Stimulated activated naive CD8-positive, alpha-beta T cell treated with anti-CD3 and anti-CD28 coated beads, Interleukin-15, Interleukin-2, amounts not matched to agents 100 U/mL and 50 U/mL, for 24 hours (primary cell): ENCODE results near the gene CMIP.
A peak's percentile ranks its signal among the peaks of the same experiment; 100 is the strongest.

Experiments
- ATAC-seq: fragments of 150-1000 bp; cut with Tn5 transposase; one replicate; pipeline ENCODE4 v1.10.0; 2021
- DNase-seq: peaks from one replicate; pipeline ENCODE4 v3.0.0; 2021

CMIP gene

DNA sequence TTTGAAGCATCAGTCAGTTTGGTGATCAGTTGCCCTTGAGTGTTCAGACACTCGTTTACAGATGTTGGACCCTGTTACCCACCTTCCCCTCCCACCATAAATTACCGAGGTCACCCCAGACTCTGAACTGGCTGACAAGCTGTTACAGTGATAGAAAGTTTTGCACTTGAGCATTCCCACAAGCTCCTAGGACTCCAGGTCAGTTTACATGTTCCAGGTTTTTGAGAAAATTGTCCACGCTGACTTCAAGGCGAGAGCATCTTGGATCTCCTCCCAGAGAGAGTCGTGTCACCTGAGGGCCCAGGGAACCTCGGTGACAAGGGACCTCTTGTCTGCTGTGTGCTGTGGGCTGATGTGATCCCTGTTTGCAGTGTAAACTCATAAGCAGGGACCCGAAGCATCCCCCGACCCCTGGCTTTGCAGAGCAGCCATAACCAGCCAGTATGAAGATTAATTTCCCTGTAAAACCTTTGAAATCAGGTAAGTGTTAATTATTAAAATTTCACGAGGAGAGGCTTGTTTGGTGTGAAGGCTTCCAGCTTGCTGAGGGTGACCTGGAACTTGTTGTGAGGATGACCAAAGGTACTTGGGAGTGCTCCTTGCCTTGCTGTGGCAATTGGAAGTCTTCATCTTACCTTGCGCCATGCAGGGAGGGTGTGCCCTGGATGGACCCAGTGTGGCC is 91.2 kb downstream of the CMIP start:
- DNase-seq (no peak), ATAC-seq (no peak)

DNA sequence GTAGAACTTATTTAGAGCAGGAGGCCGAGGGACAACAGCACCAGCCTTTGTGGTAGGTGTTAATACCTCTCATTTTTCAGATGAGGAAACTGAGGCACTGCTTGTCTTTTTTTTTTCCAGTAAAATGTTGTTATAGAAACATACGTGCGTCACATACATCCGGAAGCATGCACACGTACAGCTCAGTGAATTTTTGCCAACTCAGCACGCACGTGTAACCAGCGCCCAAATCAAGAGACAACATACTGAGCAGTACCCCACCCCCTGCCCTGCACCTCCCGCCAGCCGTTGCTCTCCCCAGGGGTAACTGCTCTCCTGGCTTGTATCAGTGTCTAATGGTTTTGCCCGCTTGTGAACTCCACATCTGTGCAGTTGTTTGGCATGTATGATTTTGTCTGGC is 92.0 kb downstream of the CMIP start:
- ATAC-seq, result no peak
- no peak for DNase-seq

DNA sequence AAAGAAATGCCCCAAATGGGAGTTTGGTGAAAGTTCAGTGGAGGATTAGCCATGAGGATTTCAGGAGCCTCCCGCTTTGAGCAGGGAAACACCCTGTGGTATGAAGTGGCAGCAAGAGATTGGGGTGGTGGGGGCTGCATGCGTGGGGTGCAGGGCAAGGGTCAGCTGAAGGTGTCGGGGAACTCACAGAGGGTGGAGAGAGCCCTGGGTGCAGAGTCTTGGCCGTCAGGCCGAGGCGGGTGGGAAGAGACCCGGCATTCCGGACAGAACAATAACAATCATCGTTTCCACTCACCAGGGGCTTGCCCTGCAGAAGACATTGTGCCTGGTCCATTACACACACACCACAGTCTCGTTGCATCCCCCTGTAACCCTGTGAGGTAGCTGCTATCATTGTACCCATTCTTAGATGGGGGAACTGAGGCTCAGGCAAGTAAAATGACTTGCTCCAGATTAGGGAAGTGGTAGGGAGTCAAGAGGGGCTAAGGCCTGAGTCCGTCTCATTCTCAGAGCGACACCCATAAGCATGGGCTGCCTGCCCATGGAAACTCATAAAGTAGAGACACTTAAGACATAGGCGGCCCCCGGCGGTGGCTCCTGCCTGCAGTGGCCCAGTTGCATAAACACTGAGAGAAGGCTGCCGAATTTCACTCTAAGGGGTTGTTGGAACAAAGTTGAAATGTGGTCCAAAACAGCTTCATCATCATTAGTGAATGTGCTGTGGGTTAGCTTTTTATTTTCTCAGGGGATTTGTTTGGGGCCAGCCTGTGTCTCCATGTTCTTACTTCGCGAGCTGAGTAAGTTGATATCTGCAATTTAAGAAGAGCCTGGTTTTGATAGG is 93.3 kb downstream of the CMIP start:
- ATAC-seq, result no peak
- DNase-seq, result no peak

DNA sequence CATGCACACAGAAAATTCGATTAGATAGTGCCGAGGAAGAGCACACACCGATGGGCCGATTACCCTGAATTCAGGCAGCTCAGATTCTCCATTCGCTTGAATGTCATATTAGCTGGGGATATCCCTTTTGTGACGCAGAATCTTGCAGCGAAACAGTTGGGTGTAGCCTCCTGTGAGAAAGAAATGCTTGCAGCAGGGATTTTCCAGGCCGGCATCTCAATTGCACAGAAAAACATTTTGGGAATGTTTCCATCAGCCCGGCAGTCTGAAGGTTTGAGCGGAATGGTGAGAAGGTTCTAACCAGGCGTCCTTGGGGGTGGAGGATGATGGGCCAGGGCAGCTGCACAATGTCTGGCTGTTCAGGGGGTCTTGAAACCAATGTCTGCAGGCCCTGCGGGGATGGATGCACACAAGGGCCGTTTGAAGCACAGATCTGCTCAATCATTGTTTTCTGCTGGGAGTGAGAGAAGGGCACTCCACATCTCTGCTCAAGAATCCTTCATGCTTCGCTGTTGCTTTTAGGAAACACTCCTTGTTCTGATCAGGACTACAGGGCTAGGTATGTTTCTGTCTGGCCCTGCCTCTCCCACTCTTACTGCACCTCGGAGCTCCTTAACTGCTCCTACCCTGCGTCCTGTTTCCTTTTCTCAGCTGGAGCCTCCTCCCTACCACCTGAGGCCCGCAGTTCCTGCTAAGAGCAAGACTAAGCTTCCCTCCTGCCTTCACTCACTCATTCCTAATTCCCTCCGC is 94.6 kb downstream of the CMIP start:
- no peak for DNase-seq
- no peak for ATAC-seq

DNA sequence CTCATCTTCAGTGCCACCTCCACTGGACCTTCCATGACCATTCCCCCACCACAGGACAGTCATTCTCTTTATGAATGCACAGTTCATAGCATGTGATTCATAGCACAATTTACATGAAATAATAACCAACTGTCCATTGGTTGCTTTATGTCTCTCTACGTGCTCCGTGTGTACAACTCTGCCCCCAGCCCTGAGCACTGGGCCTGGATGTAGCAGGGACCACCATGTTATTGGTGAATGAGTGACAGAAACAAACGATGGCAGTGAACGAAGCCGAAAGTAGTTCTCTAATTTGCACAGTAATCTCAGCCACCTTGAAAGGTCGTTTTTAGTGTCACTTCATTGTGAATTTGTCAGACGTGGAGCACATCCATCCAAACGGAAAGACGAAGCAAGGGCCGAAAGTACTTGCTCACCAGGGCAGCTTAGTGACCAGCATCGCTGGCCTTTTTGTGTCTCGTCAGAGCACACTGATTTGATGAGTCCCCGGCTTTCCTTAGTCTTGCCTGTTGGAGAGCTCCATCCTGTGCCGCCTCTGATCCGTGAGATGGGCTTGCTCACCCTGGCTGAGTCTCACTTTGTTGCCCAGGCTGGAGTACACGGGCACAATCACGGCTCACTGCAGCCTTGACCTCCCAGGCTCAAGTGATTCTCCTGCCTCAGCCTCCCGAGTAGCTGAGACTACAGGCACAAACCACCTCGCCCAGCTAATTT is 95.3 kb downstream of the CMIP start:
- ATAC-seq (no peak), DNase-seq (no peak)

DNA sequence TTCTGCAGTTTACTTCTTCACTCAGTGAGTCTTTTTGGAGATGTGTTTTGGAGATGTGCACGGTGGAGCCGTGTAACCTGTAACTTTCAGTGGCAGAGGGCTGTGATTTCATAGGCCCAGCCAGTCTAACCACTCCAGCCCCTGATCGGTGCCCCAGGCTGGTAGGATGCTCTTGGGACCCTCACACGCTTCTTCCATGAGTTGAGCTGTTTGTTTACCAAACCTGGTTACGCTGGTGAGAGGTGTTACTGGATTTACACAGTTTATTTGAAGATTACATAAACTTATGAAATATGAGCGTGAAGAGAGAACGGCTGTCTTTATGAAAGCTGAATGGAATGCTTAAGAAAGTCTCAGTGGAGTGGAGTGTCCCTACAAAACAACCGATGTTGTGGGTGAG is 96.7 kb downstream of the CMIP start:
- no peak for DNase-seq
- ATAC-seq, result no peak

DNA sequence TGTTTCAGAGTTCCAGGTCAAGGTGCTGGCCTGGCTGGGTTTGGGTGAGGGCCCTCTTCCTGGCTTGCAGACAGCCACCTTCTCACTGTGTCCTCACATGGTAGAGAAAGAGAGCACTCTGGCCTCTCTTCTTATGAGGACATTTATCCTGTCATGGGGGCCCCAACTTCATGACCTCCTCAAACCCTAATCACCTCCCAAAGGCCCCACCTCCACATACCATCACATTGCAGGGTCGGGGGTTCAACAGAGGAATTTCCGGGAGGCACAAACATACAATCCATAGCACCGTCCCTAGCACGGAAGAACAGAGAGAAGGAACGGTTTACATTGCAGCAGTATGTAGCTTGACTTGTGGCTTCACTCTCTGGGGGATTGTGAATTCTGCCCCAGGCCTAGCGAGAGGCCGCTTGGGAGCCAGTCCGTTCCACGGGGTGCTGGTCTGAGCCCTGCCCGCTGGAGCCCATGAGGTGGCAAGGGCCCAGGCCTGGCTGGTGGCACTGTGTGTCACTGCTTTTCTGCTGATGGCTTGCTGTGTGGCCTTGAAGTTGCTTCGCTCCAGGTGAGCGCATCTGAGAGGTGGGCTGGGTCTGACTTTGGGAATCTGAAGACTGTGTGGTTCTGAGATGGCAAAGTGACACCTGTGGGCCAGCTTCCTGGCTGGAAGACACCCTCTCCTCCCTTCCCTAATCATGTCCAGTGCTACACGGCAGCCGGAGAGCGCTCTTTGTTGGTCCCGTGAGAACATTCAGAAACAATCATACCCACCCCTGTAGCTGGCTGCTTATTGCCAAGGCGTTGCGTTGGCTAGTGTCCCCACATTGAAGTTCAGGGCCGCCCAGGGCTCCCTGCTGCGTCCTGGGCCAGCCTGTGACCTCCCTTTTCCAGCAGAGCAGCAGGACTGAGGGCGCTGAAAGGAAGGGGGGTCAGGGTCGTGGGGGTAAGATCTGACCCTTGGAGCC is 98.3 kb downstream of the CMIP start:
- no peak for DNase-seq

DNA sequence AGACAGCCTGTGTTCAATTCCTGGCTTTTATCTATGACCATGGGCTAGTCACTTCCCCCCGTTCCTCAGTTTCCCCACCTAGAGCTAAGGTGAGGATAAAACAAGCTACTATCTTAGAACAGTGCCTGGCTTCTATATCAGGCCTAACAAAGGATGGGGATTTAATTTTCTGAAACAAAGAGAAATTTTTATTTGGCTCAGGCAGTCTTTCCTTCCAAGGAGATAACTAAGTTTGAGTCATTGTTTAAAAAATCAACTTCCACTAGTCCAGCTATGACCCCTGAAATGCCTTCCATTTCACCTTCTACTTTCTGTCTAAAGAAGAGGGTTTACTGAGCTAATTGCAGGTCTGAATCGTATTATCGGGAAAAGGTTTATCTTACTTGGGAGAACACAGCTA is 99.0 kb downstream of the CMIP start:
- ATAC-seq, result no peak
- DNase-seq, result no peak

More for the DNA sequence above, 98.3 kb downstream of the CMIP start:
- ATAC-seq, result no peak

DNA sequence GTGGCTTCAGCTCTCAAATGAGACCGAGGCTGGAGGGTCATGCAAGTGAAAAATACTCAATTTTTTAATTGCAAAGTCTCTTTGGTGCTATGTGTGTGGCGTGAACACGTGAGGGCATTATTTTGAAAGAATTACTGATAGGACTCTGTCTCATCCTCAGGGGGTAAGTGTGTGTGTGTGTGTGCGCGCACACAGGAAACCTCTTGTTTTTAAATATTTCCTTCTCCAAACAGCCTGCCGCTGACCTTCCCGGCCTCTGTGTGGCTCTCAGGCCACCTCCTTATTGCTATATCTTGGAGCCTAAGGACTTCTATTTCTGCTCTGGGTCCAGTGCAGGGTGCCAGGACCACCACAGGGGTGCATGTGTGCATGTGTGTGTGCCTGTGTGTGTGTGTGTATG is 99.7 kb downstream of the CMIP start:
- no peak for ATAC-seq

DNA sequence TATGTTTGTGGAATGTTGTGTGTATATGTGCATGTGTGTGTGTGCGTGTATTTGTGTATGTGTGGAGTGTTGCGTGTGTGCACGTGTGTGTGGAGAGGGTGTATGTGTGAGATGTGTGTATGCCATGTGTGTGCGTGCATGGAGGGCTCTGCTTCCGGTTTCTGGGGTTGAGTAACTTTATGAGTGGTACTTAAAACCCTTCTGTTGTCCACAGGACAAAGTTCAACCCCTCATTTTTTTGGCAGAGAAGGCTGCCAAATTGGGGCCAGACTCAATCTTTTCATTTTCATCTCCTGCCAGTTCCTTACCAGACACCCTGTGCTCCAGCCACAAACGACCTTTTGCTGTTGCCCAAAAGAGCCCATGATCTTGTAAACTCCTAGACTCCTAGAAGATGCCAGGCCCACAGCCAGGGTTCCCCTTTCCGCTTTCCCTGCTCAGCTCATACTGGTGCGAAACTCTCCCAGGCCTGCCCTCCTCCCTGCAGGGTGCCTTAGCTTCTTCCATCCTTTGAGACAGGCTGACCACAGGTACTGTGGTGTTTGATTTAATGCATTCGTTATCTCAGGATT is 100.2 kb downstream of the CMIP start:
- no peak for ATAC-seq
- DNase-seq, result no peak

More for the DNA sequence above, 99.7 kb downstream of the CMIP start:
- no peak for DNase-seq

DNA sequence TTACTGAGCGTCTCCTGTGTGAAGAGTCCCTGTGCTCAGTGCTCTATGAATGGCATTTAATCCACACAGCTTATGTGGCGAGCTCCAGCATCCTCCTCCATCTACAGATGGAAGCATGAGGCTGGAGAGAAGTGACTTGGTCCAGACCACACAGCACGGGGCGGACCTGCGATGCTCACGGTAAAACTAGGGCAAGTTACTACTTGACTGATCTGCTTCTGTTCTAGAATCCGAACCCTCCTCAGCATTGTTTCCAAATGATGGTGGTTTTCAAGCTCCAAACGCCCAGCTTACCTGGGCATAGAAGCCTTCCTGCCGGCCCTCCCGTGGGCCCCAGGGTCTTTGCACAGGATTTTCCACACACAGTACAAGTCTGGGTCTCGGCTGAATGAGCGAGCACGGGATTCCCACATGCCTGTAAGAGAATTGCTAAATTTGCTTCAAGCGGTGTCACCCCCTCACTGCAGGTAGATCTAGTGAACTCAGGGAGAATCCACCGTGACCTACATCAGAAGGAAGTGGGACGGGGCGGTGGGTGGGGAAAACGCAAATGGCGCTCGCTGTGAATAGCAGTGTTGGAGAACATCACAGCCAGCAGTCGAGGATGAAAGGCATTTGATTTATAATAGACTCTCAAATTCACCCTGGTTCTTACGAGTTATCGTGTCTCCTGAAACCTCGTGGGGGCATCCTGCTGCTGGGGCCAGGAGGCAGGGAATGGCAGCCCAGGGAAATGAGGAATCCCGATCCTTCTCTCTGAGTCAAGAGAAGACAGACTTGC is 101.1 kb downstream of the CMIP start:
- no peak for DNase-seq

DNA sequence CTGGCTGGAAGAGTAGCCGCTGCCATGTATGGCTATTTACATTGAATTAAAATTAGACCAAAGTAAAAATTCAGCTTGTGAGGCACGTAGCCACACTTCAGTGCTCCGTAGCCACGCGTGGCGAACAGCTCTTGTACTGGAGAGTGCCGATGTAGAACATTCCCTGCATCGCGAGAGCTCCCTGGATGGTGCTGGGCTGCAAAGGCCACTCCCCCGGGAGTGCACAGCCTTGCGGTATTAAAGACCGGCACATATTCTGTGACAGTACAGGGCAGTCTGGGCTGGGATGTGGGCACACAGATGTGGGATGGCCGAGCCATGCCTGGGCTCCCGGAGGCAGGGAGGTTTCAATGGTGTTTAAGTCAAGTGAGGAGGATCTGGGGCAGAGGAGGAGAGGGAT is 102.2 kb downstream of the CMIP start:
- ATAC-seq (no peak), DNase-seq (no peak)

More for the DNA sequence above, 101.1 kb downstream of the CMIP start:
- peak; percentile 19 for ATAC-seq

DNA sequence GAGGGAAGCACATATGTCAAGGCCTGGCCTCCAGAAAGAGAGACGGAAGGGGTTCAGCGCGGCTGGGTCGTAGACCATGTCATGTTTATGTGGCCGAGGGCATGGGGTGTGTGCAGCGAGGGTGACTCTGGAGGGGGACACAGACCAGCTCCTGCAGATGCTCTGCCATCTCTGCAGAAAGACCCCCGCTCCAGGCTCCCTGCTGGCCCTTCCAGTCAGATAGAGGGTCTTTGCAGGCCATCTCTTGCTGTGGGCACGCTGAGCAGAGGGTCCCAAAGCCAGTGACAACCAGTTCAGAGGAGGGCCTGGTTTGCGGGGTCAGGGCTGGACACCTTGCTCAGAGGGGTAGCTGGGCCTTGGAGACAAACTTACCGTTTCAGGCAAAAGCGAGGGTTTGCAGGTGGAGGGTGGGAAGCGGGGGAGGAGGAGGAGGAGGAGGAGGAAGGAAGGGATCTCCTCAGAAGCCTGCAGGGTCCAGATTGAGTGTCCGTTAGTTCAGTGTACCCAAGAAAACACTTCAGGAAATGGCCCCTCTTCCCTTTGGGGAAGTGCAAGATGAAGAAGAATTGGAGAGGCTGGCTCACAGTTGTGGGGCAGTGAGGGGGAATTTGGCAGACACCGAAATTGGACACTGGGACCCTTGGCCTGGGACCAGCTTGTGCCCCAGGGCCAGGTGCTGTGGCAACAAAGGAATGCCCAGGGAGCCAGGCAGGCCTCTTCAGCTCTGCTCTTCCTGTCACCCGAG is 102.8 kb downstream of the CMIP start:
- ATAC-seq (no peak), DNase-seq (no peak)

DNA sequence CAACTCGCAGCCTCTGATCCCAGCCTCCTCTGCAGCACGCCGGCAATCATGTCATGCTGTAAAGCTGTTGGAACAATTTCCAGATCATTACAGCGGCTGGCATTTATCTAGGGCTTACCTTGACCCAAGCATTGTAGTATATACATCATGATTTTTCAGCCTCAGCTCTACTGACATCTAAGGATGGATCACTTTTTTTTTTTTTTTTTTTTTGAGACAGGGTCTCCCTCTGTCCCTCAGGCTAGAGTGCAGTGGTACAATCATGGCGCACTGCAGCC is 103.3 kb downstream of the CMIP start:
- DNase-seq, result no peak
- ATAC-seq, result no peak

DNA sequence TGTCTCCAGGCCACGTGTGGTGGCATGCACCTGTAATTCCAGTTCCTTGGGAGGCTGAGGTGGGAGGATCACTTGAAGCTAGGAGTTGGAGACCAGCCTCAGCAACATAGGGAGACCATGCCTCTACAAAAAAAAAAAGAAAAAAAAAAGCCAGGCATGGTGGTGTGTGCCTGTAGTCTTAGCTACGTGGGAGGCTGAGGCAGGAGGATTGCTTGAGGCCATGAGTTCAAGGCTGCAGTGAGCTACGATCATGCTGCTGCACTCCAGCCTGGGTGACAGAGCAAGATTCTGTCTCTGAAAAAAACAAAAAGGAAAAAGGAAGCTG is 103.9 kb downstream of the CMIP start:
- ATAC-seq, result no peak
- no peak for DNase-seq

DNA sequence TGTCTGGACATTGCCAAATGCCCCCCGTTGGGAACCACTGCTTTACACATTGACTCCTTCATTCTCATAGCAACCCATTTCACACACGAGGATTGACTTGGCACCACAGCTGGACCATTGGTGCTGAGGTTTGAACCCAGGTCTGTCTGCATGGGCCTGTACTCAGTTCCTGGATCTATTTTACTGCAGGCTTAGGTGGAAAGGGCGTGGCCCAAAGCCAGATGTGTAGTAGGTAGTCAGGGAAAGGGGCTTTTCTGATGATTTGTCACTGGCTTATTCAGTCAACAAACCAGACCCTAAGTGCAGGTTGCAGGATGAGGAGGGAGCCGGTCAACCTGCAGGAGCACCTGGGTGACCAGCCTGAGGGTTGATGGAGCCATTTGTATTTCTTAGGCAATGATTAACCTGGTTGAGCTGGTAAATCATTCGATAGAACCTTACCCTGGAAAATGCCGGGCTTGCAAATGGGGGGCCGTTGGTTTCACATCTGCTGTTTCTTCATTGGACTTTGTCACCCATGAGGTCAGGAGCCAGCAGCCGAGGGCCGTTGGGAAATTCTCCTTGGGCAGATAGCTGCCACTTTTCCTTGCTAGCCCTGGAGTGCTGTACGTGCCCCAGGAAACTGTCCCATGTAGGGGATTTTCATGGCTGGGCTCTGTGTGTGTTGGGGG is 104.4 kb downstream of the CMIP start:
- ATAC-seq (no peak), DNase-seq (no peak)

DNA sequence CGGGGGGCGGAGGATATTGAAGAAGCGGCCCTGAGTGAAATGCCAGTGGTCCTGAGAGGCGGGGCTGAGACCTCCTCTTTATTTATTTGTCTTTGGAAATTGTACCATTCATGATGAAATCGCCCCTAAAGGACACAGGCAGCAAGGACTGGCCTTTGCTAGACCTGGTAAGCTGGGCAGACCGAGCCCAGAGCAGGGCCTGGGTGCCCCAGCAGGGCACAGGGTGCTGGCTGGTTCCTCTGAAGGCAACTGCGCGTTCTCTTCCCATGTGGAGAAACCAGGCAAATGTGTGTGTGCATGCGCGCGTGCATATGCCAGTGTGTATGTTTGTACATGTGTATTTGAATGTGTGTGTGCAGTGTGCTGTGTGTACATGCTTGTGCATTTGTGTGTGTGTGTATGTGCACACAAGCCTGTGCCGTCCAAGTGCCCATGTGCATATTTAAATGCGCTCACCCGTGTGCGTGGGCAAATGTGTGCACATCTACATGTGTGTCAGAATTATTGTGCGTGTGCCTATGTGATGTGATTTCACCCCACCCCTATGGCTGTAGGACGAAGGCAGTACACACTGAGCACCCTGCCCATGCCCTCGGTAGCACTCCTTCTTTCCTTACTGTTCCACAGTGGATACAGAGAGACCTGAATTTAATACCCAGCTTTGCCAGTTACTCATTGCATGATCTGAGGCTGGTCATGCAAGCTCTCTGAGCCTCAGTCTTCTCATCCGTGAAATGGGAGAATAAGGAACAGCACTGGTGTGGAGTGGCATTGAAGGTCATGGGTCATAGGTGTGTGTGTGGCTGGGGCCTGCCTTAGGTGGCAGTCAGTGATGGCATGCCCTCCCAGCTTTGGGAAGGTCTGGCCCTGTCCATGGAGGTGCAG is 105.2 kb downstream of the CMIP start:
- ATAC-seq (no peak), DNase-seq (no peak)

DNA sequence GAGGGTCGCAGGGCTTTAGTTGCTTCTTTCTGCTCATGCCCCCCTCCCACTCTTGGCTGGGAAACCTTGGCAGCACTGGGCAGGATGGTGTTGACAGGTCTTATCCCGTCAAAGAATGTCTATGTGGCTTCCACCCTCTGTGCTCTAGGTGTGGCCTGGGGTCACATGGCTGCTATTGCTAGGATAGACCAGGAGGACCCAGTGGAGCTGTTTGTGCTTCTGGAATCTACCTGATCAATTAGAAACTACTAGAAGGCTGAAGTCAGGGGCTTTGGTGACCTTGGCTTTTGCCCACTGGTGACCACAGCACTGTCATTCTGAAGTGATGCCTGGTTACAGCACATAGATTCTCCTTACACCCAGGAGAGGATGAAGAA is 105.8 kb downstream of the CMIP start:
- DNase-seq (no peak), ATAC-seq (no peak)
